Hepatocyte (in vitro differentiated cells): ENCODE results near the gene ARHGAP22.

ENCODE experiments used
- EZH2 ChIP-seq: fragments of 200-600 bp; sonication (generic); IDR thresholded peaks from 2 replicates; pipeline ENCODE4 v1.6.1; 2016; ENCODE audit warnings: antibody characterized with exemption, mild to moderate bottlenecking, borderline replicate concordance
- EZH2phosphoT487 ChIP-seq: fragments of 200-600 bp; sonication (generic); IDR thresholded peaks from one replicate; pipeline ENCODE4 v1.6.1; 2018; ENCODE audit warnings: antibody characterized with exemption, mild to moderate bottlenecking, low read depth, moderate library complexity; ENCODE audit not compliant: unreplicated experiment, severe bottlenecking
- TF ChIP-seq, protein P1 (sequence below): fragments of 200-600 bp; sonication (generic); IDR thresholded peaks from 2 replicates; pipeline ENCODE4 v1.5.1; 2016; ENCODE audit warnings: antibody characterized with exemption, mild to moderate bottlenecking; ENCODE audit not compliant: poor library complexity

- TF ChIP-seq, protein P1, sequence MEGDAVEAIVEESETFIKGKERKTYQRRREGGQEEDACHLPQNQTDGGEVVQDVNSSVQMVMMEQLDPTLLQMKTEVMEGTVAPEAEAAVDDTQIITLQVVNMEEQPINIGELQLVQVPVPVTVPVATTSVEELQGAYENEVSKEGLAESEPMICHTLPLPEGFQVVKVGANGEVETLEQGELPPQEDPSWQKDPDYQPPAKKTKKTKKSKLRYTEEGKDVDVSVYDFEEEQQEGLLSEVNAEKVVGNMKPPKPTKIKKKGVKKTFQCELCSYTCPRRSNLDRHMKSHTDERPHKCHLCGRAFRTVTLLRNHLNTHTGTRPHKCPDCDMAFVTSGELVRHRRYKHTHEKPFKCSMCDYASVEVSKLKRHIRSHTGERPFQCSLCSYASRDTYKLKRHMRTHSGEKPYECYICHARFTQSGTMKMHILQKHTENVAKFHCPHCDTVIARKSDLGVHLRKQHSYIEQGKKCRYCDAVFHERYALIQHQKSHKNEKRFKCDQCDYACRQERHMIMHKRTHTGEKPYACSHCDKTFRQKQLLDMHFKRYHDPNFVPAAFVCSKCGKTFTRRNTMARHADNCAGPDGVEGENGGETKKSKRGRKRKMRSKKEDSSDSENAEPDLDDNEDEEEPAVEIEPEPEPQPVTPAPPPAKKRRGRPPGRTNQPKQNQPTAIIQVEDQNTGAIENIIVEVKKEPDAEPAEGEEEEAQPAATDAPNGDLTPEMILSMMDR: no peak
- no peak for TF ChIP-seq EZH2
- no peak for TF ChIP-seq EZH2phosphoT487
These were observed 77.1 kb downstream of the ARHGAP22 start for GRCh38 chr10:48527756-48528155.
